T-helper 1 cell treated with Interleukin-12 subunit alpha and Interleukin-12 subunit beta and Interleukin-4 antibody, amounts not matched to agents 30 ng/mL and 1 ng/mL, for 36 hours (primary cell): Measurements from ENCODE around the gene CELSR1. TPM values are rescaled to one million over a fixed set of nuclear protein-coding genes. Genes with fewer than 3 reads are reported as not detected.
"Not testable (repeated sequence)": the region's sequence is repeated elsewhere in the genome, so short reads cannot be mapped to it uniquely, and the experiment has no call there.

ENCODE experiments used
- intact Hi-C: fragments of 100-400 bp; cut with micrococcal nuclease; formaldehyde crosslinking; loops from one replicate; pipeline ENCODE4 v1.15.1; 2024
- total RNA-seq: library from RNA; stranded (reverse); gene quantifications from 2 replicates; pipeline ENCODE4 v1.2.3, GENCODE V29; 2022

The CELSR1 gene
- total RNA-seq, 1 donor from 2014 or later = 0.47 TPM

DNA sequence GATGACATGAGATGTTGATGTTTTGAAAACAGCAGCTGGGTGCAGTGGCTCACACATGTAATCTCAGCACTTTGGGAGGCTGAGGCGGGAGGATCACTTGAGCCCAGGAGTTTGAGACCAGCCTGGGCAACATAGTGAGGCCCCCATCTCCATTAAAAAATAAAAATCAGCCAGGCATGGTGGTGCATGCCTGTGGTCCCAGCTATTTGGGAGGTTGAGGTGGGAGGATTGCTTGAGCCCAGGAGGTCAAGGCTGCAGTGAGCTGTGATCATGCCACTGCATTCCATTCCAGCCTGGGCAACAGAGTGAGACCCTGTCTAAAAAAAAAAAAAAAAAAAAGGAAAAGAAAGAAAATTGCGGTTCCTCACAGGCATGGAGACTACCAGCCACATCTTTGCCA, 224.6 kb downstream of the CELSR1 start:
- intact Hi-C loops = not testable (repeated sequence)

DNA sequence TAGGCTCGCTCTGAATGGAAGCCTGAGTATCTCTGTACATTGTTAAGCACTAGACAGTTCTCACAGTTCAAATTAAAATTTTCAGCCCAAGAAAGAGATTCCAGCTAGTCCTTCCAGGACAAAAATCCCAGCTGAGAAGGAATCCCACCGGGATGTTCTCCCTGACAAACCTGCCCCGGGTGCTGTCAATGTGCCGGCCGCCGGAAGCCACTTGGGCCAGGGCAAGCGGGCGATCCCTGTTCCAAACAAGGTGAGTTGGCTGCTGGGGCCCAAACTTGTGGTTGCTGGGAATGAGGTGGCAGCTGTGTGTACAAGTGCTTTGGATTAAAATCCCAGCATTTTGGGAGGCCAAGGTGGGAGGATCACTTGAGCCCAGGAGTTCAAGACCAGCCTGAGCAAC, 225.4 kb downstream of the CELSR1 start:
- intact Hi-C loops = no loop called here

Other genes with a start within 250 kb of the CELSR1 start
- gene GTSE1, start 240.8 kb downstream of the CELSR1 start, total RNA-seq = 55.8 and 56.0 TPM in 2 replicates
- 66.7 and 72.4 TPM in 2 replicates for gene TRMU, start 201.9 kb downstream of the CELSR1 start, total RNA-seq
- 65.9 and 69.5 TPM in 2 replicates for gene GRAMD4, start 82.8 kb upstream of the CELSR1 start, total RNA-seq
- gene CERK, start 200.6 kb upstream of the CELSR1 start, total RNA-seq = 64.5 and 65.1 TPM in 2 replicates
- 39.2 and 39.3 TPM in 2 replicates for gene TBC1D22A, start 225.0 kb upstream of the CELSR1 start, total RNA-seq